Astrocyte (in vitro differentiated cells and primary cell): ENCODE data around the gene CD101. TPM values are rescaled to one million over a fixed set of nuclear protein-coding genes. Genes with fewer than 3 reads are reported as not detected.

Experiments used
- DNase-seq: peaks from one replicate; pipeline ENCODE4 v3.0.0-alpha.2; 2010; ENCODE audit warnings: low read depth
- FAIRE-seq: peaks from 2 replicates; lab custom pipeline; 2011; peaks lifted over from hg19 to GRCh38; lab: Jason Lieb, UNC
- H2AFZ ChIP-seq: 2 replicates; pipeline ENCODE4 v1.6.0; 2012; ENCODE audit warnings: low read depth, low read length, inconsistent platforms
- H3K27ac ChIP-seq: 2 replicates; pipeline ENCODE4 v1.5.1; 2011; ENCODE audit warnings: low read depth, low read length, inconsistent platforms
- H3K27me3 ChIP-seq: 2 replicates; pipeline ENCODE4 v1.6.0; 2011; ENCODE audit warnings: low read length, inconsistent platforms; ENCODE audit not compliant: insufficient read depth
- H3K36me3 ChIP-seq: 2 replicates; pipeline ENCODE4 v1.5.1; 2011; ENCODE audit warnings: low read length, inconsistent platforms; ENCODE audit not compliant: insufficient read depth
- H3K4me1 ChIP-seq: 2 replicates; pipeline ENCODE4 v1.5.1; 2011; ENCODE audit warnings: low read length, inconsistent platforms; ENCODE audit not compliant: insufficient read depth
- H3K4me2 ChIP-seq: 2 replicates; pipeline ENCODE4 v1.6.0; 2012; ENCODE audit warnings: low read length, inconsistent platforms
- H3K4me3 ChIP-seq: 2 replicates; pipeline ENCODE4 v1.5.1; 2011; ENCODE audit warnings: low read depth, mild to moderate bottlenecking, low read length, inconsistent platforms; ENCODE audit not compliant: insufficient read depth
- H3K79me2 ChIP-seq: 2 replicates; pipeline ENCODE4 v1.6.0; 2012; ENCODE audit warnings: mild to moderate bottlenecking, low read length, inconsistent platforms; ENCODE audit not compliant: insufficient read depth
- H3K9ac ChIP-seq: 2 replicates; pipeline ENCODE4 v1.6.0; 2012; ENCODE audit warnings: mild to moderate bottlenecking, low read length, inconsistent platforms
- H3K9me3 ChIP-seq: 2 replicates; pipeline ENCODE4 v1.5.1; 2012; ENCODE audit warnings: low read depth, mild to moderate bottlenecking, low read length, inconsistent platforms; ENCODE audit not compliant: insufficient read depth
- H4K20me1 ChIP-seq: 2 replicates; pipeline ENCODE4 v1.6.0; 2012; ENCODE audit warnings: low read length, inconsistent platforms; ENCODE audit not compliant: insufficient read depth
- H3K27ac Mint-ChIP-seq: one replicate; pipeline ENCODE4 v1.8.0; 2021; ENCODE audit warnings: mild to moderate bottlenecking, mixed read lengths; ENCODE audit not compliant: unreplicated experiment
- H3K27me3 Mint-ChIP-seq: one replicate; pipeline ENCODE4 v1.8.0; 2021; ENCODE audit warnings: low read depth, mixed read lengths; ENCODE audit not compliant: unreplicated experiment
- H3K36me3 Mint-ChIP-seq: one replicate; pipeline ENCODE4 v1.8.0; 2021; ENCODE audit warnings: low read depth, mixed read lengths; ENCODE audit not compliant: unreplicated experiment
- H3K4me1 Mint-ChIP-seq: one replicate; pipeline ENCODE4 v1.8.0; 2021; ENCODE audit warnings: low read depth, mixed read lengths; ENCODE audit not compliant: unreplicated experiment
- H3K4me3 Mint-ChIP-seq: one replicate; pipeline ENCODE4 v1.8.0; 2021; ENCODE audit warnings: mild to moderate bottlenecking, moderate library complexity, mixed read lengths; ENCODE audit not compliant: unreplicated experiment
- H3K9me3 Mint-ChIP-seq: one replicate; pipeline ENCODE4 v1.8.0; 2021; ENCODE audit warnings: mild to moderate bottlenecking, mixed read lengths; ENCODE audit not compliant: unreplicated experiment
- EZH2 ChIP-seq: IDR thresholded peaks from 2 replicates; pipeline ENCODE4 v1.6.1; 2012; ENCODE audit warnings: mild to moderate bottlenecking, low read length, inconsistent platforms; ENCODE audit not compliant: insufficient read depth
- total RNA-seq: library from RNA; stranded (reverse); gene quantifications from 2 replicates; pipeline ENCODE4 v1.2.1, GENCODE V29; 2021
- TF ChIP-seq, protein P1 (sequence below): IDR thresholded peaks from 2 replicates; pipeline ENCODE4 v1.5.1; 2011; ENCODE audit warnings: low read depth, mild to moderate bottlenecking, inconsistent platforms, low read length, moderate library complexity; ENCODE audit not compliant: insufficient read depth

The CD101 gene
- total RNA-seq, 1 donor from 2014 or later = 1.6 TPM

DNA sequence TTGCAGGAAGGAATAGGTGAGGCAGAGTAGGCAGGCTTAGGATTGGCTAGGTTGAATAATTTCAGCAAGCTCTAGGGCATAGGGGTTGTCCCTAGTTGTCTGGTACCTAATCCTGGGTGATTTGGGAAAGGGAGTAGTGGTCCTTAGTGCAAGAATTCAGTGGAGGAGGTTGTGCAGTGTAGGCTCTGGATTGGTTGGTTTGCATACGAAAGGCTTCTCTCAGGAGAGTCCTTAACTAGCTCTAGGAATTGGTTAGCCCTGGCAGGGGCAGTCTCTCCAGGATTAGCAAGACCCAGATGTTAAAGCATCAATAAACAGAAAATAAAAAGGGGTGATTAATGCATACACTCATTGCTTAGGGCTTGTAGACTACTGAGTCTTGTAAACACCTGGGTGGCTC is 9.6 kb upstream of the CD101 start:
- no peak for FAIRE-seq
- H3K4me3 Mint-ChIP-seq = no peak overlapping the region
- Histone ChIP-seq H3K9me3 (no peaks in the 10 kb centered on the region), H3K9ac (peak overlapping the region; percentile 77), H3K4me1 (peaks cover 42% of the 10 kb centered on the region), H3K36me3 (no peaks in the 10 kb centered on the region), H3K79me2 (no peaks in the 10 kb centered on the region), H3K4me2 (no peak overlapping the region), H3K27ac (peak overlapping the region; percentile 97), H4K20me1 (no peaks in the 10 kb centered on the region), H3K27me3 (no peaks in the 10 kb centered on the region), H2AFZ (no peak overlapping the region), H3K4me3 (no peak overlapping the region)
- no peaks in the 10 kb centered on the region for H3K27me3 Mint-ChIP-seq
- DNase-seq = no peak
- peaks cover 20% of the 10 kb centered on the region for H3K4me1 Mint-ChIP-seq
- H3K27ac Mint-ChIP-seq = peak overlapping the region; percentile 69
- TF ChIP-seq, protein P1, sequence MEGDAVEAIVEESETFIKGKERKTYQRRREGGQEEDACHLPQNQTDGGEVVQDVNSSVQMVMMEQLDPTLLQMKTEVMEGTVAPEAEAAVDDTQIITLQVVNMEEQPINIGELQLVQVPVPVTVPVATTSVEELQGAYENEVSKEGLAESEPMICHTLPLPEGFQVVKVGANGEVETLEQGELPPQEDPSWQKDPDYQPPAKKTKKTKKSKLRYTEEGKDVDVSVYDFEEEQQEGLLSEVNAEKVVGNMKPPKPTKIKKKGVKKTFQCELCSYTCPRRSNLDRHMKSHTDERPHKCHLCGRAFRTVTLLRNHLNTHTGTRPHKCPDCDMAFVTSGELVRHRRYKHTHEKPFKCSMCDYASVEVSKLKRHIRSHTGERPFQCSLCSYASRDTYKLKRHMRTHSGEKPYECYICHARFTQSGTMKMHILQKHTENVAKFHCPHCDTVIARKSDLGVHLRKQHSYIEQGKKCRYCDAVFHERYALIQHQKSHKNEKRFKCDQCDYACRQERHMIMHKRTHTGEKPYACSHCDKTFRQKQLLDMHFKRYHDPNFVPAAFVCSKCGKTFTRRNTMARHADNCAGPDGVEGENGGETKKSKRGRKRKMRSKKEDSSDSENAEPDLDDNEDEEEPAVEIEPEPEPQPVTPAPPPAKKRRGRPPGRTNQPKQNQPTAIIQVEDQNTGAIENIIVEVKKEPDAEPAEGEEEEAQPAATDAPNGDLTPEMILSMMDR = no peak
- H3K9me3 Mint-ChIP-seq = no peaks in the 10 kb centered on the region
- peaks cover 31% of the 10 kb centered on the region for H3K36me3 Mint-ChIP-seq

GRCh38 chr1:116993286-116993685 is 8.3 kb upstream of the CD101 start:
- Histone ChIP-seq H3K4me3 (no peak overlapping the region), H3K79me2 (no peaks in the 10 kb centered on the region), H3K27ac (no peak overlapping the region), H2AFZ (no peak overlapping the region), H3K9me3 (no peaks in the 10 kb centered on the region), H3K4me2 (no peak overlapping the region), H3K4me1 (peaks cover 47% of the 10 kb centered on the region), H3K27me3 (no peaks in the 10 kb centered on the region), H4K20me1 (no peaks in the 10 kb centered on the region), H3K9ac (no peak overlapping the region), H3K36me3 (no peaks in the 10 kb centered on the region)
- no peaks in the 10 kb centered on the region for H3K27me3 Mint-ChIP-seq
- peaks cover 25% of the 10 kb centered on the region for H3K4me1 Mint-ChIP-seq
- H3K4me3 Mint-ChIP-seq = no peak overlapping the region
- FAIRE-seq = no peak
- H3K9me3 Mint-ChIP-seq = no peaks in the 10 kb centered on the region
- TF ChIP-seq, protein P1 = no peak
- no peak for TF ChIP-seq EZH2
- no peak for DNase-seq
- H3K27ac Mint-ChIP-seq = no peak overlapping the region
- H3K36me3 Mint-ChIP-seq = peaks cover 25% of the 10 kb centered on the region

DNA sequence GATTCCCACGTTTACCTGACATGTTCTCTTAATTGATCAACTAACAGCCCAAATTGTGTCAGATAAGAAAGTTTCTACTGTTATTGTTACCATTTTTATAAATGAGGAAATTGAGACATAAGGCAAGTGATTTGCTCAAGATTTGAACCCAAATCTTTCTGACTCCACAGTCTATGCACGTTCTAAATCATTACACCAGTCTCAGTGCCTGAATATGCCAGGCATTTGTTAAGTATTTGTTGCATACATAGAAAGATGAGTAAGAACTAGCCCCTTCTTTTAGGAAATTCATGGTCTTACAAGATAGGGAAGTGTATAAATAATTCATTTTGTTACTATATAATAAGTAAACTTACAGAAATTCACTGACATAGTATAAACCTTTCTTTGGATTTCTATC is 7.1 kb upstream of the CD101 start:
- Histone ChIP-seq H3K9me3 (no peaks in the 10 kb centered on the region), H2AFZ (no peak overlapping the region), H3K27ac (no peak overlapping the region), H3K4me1 (peaks cover 35% of the 10 kb centered on the region), H4K20me1 (no peaks in the 10 kb centered on the region), H3K27me3 (no peaks in the 10 kb centered on the region), H3K79me2 (no peaks in the 10 kb centered on the region), H3K9ac (no peak overlapping the region), H3K4me2 (no peak overlapping the region), H3K4me3 (no peak overlapping the region), H3K36me3 (no peaks in the 10 kb centered on the region)
- Mint-ChIP-seq H3K4me1 (peaks cover 20% of the 10 kb centered on the region), H3K4me3 (no peak overlapping the region), H3K27ac (no peak overlapping the region), H3K27me3 (no peaks in the 10 kb centered on the region), H3K9me3 (no peaks in the 10 kb centered on the region), H3K36me3 (peaks cover 23% of the 10 kb centered on the region)
- FAIRE-seq (peak; percentile 64), DNase-seq (no peak)
- TF ChIP-seq, protein P1 = no peak
- no peak for TF ChIP-seq EZH2
